T-cell (primary cell): ENCODE measurements around the gene SPDYE17. TPM values are rescaled to one million over a fixed set of nuclear protein-coding genes. Genes with fewer than 3 reads are reported as not detected.
"Not testable (repeated sequence)": the region's sequence is repeated elsewhere in the genome, so short reads cannot be mapped to it uniquely, and the experiment has no call there.

ENCODE experiments used
- ATAC-seq, 4 experiments: fragments of 200-7000 bp in 3 of 4; fragments of 150-1000 bp in 1 of 4; cut with Tn5 transposase; replicated peaks in 1 of 4; 1 replicate in 3 of 4; 2 replicates in 1 of 4; pipeline ENCODE4 v1.10.0; 2021; ENCODE audit warnings: moderate library complexity in 3 of 4, mild to moderate bottlenecking in 2 of 4, moderate number of reproducible peaks in 1 of 4
- CTCF ChIA-PET, 2 donors: fragments of 300-600 bp; sonication (Branson Sonifier 250); formaldehyde crosslinking; loops; one replicate each; lab custom pipeline; 2022; ENCODE audit warnings: antibody characterized with exemption in 2 of 2; lab: Charles Lee
- POLR2A ChIA-PET, 2 donors: fragments of 300-600 bp; sonication (Branson Sonifier 250); formaldehyde crosslinking; loops; one replicate each; lab custom pipeline; 2022; ENCODE audit warnings: antibody characterized with exemption in 2 of 2; lab: Charles Lee
- DNase-seq, 35 experiments: peaks; one replicate each; pipeline versions ENCODE4 v3.0.0 to v3.0.0-alpha.2; 2013 to 2023
- H3K27ac ChIP-seq: one replicate; pipeline ENCODE4 v1.5.1; 2013; ENCODE audit warnings: low read length
- H3K27me3 ChIP-seq, 2 experiments: replicated peaks in 1 of 2; 1 replicate in 1 of 2; 2 replicates in 1 of 2; pipeline versions ENCODE4 v1.6.1 to v1.7.0; 2013; ENCODE audit warnings: low read length in 1 of 2, mixed read lengths in 1 of 2; ENCODE audit not compliant: control insufficient read depth in 2 of 2, insufficient read depth in 2 of 2; ENCODE audit errors: extremely low read depth in 1 of 2
- H3K36me3 ChIP-seq, 2 donors: 1 replicate in 1 of 2; 2 replicates in 1 of 2; pipeline versions ENCODE4 v1.6.1 to v1.7.0; 2013; ENCODE audit warnings: low read length in 1 of 2; ENCODE audit not compliant: control insufficient read depth in 2 of 2, insufficient read depth in 1 of 2; ENCODE audit errors: extremely low read depth in 1 of 2
- H3K4me1 ChIP-seq, 2 experiments: 1 replicate in 1 of 2; 2 replicates in 1 of 2; pipeline versions ENCODE4 v1.6.1 to v1.7.0; 2013; ENCODE audit warnings: low read length in 2 of 2, mixed read lengths in 1 of 2; ENCODE audit not compliant: insufficient read depth in 2 of 2, control insufficient read depth in 1 of 2; ENCODE audit errors: extremely low read depth in 1 of 2
- H3K4me3 ChIP-seq, 2 donors: 1 replicate in 1 of 2; 2 replicates in 1 of 2; pipeline versions ENCODE4 v1.5.1 to v1.7.0; 2013; ENCODE audit warnings: mild to moderate bottlenecking in 2 of 2, low read length in 1 of 2, moderate library complexity in 1 of 2; ENCODE audit not compliant: control insufficient read depth in 1 of 2; ENCODE audit errors: extremely low read depth in 1 of 2
- H3K9me3 ChIP-seq: 2 replicates; pipeline ENCODE4 v1.7.0; 2013
- H3K27ac Mint-ChIP-seq, 2 donors: one replicate each; pipeline ENCODE4 v1.8.0; 2020 to 2021; ENCODE audit warnings: mild to moderate bottlenecking in 2 of 2, mixed read lengths in 2 of 2
- H3K27me3 Mint-ChIP-seq, 2 donors: one replicate each; pipeline ENCODE4 v1.8.0; 2021 to 2022; ENCODE audit warnings: mixed read lengths in 2 of 2
- H3K36me3 Mint-ChIP-seq: one replicate; pipeline ENCODE4 v1.8.0; 2021; ENCODE audit warnings: mixed read lengths
- H3K4me1 Mint-ChIP-seq, 3 donors: one replicate each; pipeline ENCODE4 v1.8.0; 2020 to 2022; ENCODE audit warnings: mixed read lengths in 3 of 3, mild to moderate bottlenecking in 1 of 3
- H3K4me3 Mint-ChIP-seq, 3 donors: one replicate each; pipeline ENCODE4 v1.8.0; 2020 to 2022; ENCODE audit warnings: mild to moderate bottlenecking in 3 of 3, mixed read lengths in 3 of 3, moderate library complexity in 3 of 3
- H3K9me3 Mint-ChIP-seq, 3 donors: one replicate each; pipeline ENCODE4 v1.8.0; 2020 to 2022; ENCODE audit warnings: mixed read lengths in 3 of 3
- WGBS: methylation state at CpG from one replicate; pipeline ENCODE4 v1.1.5; 2013; ENCODE audit warnings: missing lambda C conversion rate; ENCODE audit not compliant: insufficient coverage; 5-methylcytosine and 5-hydroxymethylcytosine counted together
- total RNA-seq, 35 experiments: library from RNA in 6 of 35; stranded (reverse) in 6 of 35; fragments of 120-200 nt in 1 of 35; gene quantifications; one replicate each; pipeline versions ENCODE4 v1.2.1 to v1.2.4 and lab custom pipeline; 2013 to 2026

Gene SPDYE17
- total RNA-seq, 5 donors from 2014 or later (not counting 1 experiment from before 2014, with no cell fraction given), result not detected

DNA sequence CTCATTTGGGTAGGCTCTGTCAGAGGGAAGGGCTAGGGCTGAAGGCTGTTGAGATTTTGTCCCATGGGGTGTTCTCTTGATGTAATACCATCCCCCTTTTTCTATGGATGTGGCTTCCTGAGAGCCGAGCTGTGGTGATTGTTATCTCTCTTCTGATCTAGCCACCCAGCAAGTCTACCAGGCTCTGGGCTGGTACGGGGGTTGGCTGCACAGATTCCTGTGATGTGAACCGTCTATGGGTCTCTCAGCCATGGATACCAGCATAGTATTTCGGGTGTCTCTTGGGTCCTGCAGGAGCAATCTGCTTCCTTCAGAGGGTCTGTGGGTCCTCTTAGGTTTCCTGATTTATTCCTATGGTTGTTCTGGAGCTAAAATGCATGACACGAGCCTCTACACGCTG is 38.9 kb upstream of the SPDYE17 start:
- CTCF ChIA-PET, H3K36me3 ChIP-seq, H3K27ac Mint-ChIP-seq, H3K4me1 ChIP-seq, H3K4me3 Mint-ChIP-seq, ATAC-seq, H3K4me3 ChIP-seq, H3K27me3 ChIP-seq, POLR2A ChIA-PET, H3K27me3 Mint-ChIP-seq, H3K27ac ChIP-seq, H3K9me3 Mint-ChIP-seq, H3K9me3 ChIP-seq, DNase-seq: not testable (repeated sequence)
- Mint-ChIP-seq H3K36me3 (peaks cover 47% of the 10 kb centered on the region), H3K4me1 (peaks cover 26 to 29% (median 26%) of the 10 kb centered on the region in 3 donors)
- WGBS, result 72% methylated on average over 2 of the region's 6 CpGs

DNA sequence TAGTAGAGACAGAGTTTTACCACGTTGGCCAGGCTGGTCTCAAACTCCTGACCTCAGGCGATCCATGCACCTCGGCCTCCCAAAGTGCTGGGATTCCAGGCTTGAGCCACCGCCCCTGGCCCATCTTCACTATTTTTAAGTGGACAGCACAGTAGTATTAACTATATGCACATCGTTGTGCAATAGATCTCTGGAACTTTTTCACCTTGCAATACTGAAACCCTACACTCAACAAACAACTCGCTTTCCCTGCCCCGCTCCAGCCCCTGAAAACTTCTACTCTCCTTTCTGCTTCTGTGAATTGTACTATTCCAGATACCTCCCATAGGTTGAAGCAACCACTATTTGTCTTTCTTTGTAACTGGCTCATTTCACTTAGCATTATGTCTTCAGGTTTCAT is 33.7 kb upstream of the SPDYE17 start:
- 91% methylated on average over 4 of the region's 7 CpGs for WGBS
- H3K4me1 ChIP-seq, DNase-seq, H3K27ac Mint-ChIP-seq, H3K36me3 ChIP-seq, H3K9me3 ChIP-seq, POLR2A ChIA-PET, H3K9me3 Mint-ChIP-seq, H3K27me3 Mint-ChIP-seq, H3K27me3 ChIP-seq, H3K4me3 ChIP-seq, H3K4me3 Mint-ChIP-seq, CTCF ChIA-PET, ATAC-seq, H3K27ac ChIP-seq: not testable (repeated sequence)
- H3K4me1 Mint-ChIP-seq, result peaks cover 22 to 25% (median 22%) of the 10 kb centered on the region in 3 donors
- H3K36me3 Mint-ChIP-seq, result peaks cover 20% of the 10 kb centered on the region

GRCh38 chr7:77063732-77064131 is 31.6 kb upstream of the SPDYE17 start:
- CTCF ChIA-PET, H3K27ac Mint-ChIP-seq, H3K27me3 ChIP-seq, H3K9me3 ChIP-seq, H3K27ac ChIP-seq, H3K4me3 ChIP-seq, H3K4me1 ChIP-seq, H3K9me3 Mint-ChIP-seq, ATAC-seq, H3K27me3 Mint-ChIP-seq, DNase-seq, H3K36me3 Mint-ChIP-seq, H3K36me3 ChIP-seq, H3K4me3 Mint-ChIP-seq, POLR2A ChIA-PET: not testable (repeated sequence)
- H3K4me1 Mint-ChIP-seq, result peaks cover 7 to 12% (median 8%) of the 10 kb centered on the region in 3 donors
- WGBS, result no CpG with 5 or more reads among the region's 4 CpGs

DNA sequence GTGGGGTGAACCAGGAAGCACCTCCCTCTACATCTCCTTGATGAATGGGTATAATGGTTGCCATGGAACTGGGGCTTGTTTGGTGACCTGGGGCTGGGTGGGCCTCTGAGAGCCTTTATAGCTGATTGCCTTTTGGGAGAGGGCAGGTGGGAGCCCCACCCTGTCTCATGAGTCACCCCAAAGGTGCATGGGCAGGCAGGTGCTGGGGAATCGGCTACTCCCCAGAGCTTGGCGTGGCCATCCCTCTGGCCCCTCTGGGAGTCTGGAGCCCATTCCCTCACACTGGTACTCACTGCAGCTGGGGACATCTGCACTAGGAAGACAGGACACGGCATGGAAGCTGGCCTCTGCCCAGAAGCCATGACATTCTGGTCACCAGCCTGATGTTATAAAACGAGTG is 30.4 kb upstream of the SPDYE17 start, which contains the start of gene SPDYE18:
Gene SPDYE18 (minus strand): TSS at position 2 of the 400 bp plus-strand sequence. CDS start 2,046 bp downstream, outside the sequence.
- H3K27me3 ChIP-seq, H3K4me1 Mint-ChIP-seq, H3K36me3 Mint-ChIP-seq, H3K4me3 ChIP-seq, H3K36me3 ChIP-seq, H3K27me3 Mint-ChIP-seq, ATAC-seq, POLR2A ChIA-PET, H3K4me3 Mint-ChIP-seq, DNase-seq, H3K27ac ChIP-seq, CTCF ChIA-PET, H3K9me3 ChIP-seq, H3K9me3 Mint-ChIP-seq, H3K4me1 ChIP-seq, H3K27ac Mint-ChIP-seq: not testable (repeated sequence)
- no CpG with 5 or more reads among the region's 4 CpGs for WGBS

- H3K9me3 Mint-ChIP-seq, H3K4me1 ChIP-seq, H3K4me3 ChIP-seq, POLR2A ChIA-PET, H3K4me3 Mint-ChIP-seq, CTCF ChIA-PET, H3K27ac Mint-ChIP-seq, DNase-seq, H3K36me3 Mint-ChIP-seq, H3K4me1 Mint-ChIP-seq, H3K9me3 ChIP-seq, ATAC-seq, H3K27me3 ChIP-seq, H3K27me3 Mint-ChIP-seq, H3K36me3 ChIP-seq, H3K27ac ChIP-seq: not testable (repeated sequence)
- no CpG with 5 or more reads among the region's 10 CpGs for WGBS
Observed at GRCh38 chr7:77026349-77026748, 5.8 kb downstream of the SPDYE17 start.

DNA sequence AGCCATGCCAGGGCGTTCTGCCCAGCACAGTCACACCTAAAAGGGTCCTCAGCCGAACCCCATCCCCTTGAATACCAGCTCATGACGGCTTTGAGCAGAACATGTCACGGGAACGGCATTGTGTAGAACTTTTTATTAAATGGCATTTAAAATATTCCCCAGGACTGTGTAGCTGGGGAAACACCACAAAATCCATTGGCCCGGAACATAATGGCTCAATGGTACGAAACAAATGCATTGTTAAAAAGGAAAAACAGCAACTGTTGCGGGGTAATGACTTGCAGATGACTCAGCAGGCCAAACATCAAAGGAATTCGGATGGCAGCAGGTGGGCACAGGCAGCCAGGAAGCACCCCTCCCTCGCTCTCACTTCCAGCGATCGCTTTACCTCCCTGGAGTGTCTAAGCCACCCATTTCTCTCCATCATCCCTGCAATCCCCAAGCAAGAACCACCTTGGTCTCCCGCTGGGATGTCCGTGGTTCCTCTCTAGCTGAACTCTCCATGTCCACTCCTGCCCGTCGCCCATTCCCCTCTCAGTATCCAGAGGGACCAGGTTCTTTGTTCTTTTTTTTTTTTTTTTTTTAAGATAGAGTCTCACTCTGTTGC is 22.0 kb downstream of the SPDYE17 start:
- H3K27ac Mint-ChIP-seq, H3K4me1 ChIP-seq, H3K9me3 ChIP-seq, H3K27ac ChIP-seq, H3K9me3 Mint-ChIP-seq, H3K27me3 Mint-ChIP-seq, H3K36me3 Mint-ChIP-seq, H3K4me3 ChIP-seq, H3K36me3 ChIP-seq, H3K4me1 Mint-ChIP-seq, H3K27me3 ChIP-seq, POLR2A ChIA-PET, DNase-seq, CTCF ChIA-PET, ATAC-seq, H3K4me3 Mint-ChIP-seq: not testable (repeated sequence)
- no CpG with 5 or more reads among the region's 16 CpGs for WGBS

DNA sequence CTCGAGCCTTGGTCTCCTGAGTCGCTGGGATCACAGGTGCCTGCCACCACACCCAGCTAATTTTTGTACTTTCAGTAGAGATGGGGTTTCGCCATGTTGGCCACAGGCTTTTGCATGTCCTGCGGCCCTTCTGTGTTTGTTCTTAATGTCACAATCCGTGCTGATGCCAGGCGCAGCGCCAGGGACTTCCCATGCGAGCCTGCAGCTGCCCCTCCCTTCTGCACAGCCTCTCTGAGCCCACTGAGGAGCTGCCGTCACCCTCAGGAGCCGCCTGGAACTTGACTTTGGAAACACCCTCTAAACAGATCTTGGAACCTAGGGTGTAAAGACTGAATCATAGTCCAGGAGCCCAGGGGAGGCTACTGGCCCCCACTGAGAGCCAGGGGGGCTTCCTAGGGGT is 24.2 kb downstream of the SPDYE17 start:
- H3K4me1 Mint-ChIP-seq, H3K27me3 Mint-ChIP-seq, H3K27ac ChIP-seq, H3K36me3 ChIP-seq, CTCF ChIA-PET, POLR2A ChIA-PET, H3K4me1 ChIP-seq, DNase-seq, H3K4me3 ChIP-seq, ATAC-seq, H3K27ac Mint-ChIP-seq, H3K4me3 Mint-ChIP-seq, H3K36me3 Mint-ChIP-seq, H3K27me3 ChIP-seq, H3K9me3 Mint-ChIP-seq, H3K9me3 ChIP-seq: not testable (repeated sequence)
- WGBS, result no CpG with 5 or more reads among the region's 10 CpGs
